NCI-H1417 treated with DMSO at 0.1 percent for 48 hours (cell line): ENCODE results near the gene XRCC5.

Source experiments
- DNase-seq: peaks from one replicate; lab custom pipeline; 2025; lab: John Stamatoyannopoulos, UW

XRCC5 gene

DNA sequence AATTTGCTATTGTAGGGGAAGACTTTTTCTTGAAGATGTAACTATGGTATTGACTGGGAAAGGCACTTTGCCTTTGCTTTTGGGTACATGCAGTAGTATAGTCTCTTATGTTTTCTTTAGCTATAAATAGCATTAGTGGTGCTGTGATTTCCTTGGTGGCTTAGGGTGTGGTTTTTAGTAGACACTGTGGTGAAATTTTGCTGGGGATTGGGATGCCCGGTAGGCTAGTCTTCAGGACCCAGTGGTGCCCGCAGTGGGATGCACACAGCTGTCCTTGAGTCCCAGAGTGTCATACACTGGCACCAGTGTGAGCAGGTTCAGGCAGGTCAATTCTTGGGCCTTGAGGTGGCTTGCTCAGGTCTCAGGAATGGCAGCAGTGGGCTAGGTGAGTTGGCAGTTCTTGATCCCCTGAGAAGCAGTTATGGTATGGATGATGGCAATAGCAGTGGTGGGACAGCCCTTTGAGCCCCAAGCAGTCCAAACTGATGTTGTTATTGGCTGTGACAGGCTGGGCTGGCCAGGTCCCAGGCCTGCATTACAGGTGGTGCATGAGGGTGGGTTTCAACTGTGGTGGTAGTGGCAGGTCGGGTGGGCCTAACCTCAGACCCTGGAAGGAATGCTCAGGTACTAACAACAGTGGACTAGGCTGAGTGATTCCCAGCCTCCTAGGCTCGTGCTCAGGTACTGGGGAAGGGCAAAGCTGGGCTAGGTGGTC is 124.3 kb downstream of the XRCC5 start:
- DNase-seq: no peak

GRCh38 chr2:216234106-216234505 is 125.0 kb downstream of the XRCC5 start:
- no peak for DNase-seq

DNA sequence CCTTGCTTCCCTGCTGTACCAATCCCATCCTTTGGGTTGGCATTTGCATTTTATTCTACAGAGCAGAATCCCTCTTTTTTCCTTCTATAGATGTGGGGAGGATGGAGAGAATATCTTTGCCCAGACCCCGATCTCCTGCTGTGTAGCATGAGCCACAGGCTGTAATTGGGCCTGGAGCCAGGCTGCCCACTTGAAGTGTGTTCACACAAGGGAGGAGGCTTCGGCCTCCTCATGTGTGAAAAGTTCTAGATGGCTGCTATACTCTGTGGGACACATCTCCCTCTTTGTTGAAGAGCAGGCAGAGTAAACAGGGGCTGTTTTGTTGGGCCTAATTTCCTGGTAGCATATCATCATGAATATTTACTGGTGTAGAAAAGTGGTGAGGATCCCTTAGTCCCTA is 126.3 kb downstream of the XRCC5 start:
- no peak for DNase-seq

- no peak for DNase-seq
Measured at GRCh38 chr2:216235896-216236295, 126.7 kb downstream of the XRCC5 start.

DNA sequence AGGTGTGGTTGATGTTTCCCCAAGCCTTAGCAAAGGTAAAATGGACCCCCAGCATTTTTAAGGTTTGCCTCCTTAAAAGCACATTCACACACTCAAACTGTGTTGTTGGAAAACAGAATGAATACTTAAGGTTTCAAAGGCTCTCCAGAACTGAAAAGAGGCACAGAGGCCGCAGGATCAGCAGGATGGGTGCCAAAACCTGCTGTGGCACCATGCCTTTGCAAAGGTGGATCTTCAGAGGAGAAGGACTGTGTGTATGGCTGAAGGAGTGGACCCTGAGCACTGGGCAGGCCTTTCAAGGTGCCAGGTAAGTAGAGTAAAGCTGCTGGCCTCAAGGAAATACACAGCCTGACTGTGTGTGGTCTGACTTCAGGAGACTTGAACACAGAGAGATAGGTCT is 127.3 kb downstream of the XRCC5 start:
- DNase-seq: no peak

GRCh38 chr2:216242365-216242764 is 133.2 kb downstream of the XRCC5 start:
- DNase-seq: no peak

DNA sequence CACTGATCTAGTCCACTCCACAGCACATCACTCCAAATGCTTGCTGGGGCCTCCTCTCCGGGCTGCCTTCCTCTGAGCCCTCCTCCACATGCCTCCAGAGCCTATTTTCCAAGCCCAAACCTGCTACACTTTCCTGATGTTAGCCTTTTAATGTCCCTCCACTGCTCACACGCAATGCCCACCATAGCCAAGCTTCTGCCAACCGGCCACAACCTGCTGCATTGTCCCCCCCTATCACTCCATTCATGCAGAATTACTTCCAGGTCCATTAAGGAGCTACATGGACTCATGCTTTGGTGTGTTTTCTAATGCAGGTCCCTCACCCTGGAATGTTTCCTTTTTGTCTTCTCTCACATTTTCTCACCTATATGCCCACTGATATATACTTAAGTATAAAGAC is 133.9 kb downstream of the XRCC5 start:
- no peak for DNase-seq

DNA sequence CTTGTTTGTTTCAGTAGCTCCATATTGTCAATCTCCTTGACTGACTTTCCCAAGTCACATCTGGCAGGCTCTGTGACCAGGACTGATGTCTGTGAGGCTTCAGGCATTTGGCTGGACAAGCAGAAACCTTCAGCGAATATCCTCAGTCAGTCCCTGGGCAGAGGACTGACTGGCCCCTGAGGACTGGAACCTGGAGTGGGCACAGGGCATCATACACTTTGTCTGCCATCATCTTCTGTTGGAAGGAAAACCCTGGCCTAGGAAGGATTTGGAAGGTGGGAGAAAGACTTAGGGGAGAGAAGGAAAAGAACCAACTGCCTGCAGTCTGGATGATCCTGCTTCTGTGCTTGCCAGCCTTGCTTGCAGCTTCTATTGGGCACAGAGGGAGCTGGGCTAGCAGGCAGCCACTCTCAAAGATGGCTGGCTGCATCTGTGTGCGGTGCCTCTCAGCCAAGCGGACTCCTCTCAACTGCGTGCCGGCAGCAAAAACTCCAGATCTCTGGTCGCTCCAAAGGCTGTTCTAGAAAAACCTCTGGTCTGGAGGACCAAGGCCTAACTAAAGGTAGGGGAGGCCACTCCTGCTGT is 136.3 kb downstream of the XRCC5 start:
- no peak for DNase-seq

DNA sequence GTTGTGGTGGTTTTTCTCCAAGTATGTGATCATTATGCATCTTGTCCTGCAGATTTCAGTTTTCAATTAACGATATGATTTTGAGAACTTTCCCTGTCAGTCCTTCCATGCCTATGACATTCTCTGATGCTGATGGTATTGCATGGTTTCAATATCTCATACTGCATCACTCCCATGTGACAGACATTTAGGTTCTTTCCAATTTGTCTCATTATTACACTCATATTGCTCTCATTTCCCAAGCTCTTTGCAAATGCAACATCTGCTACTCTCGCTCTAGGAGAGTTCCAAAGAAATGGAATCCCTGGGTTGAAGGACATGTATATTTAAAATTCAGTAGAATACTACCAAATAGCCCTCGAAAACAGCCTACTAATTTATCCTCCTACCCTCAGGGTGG is 137.6 kb downstream of the XRCC5 start:
- no peak for DNase-seq
